HG03108 (cell line): ENCODE results near the gene CAP2.

Experiments used
- ATAC-seq: cut with Tn5 transposase; IDR thresholded peaks from one replicate; pipeline ENCODE4 v1.9.1; 2021; ENCODE audit warnings: moderate library complexity; ENCODE audit not compliant: unreplicated experiment

CAP2 gene

GRCh38 chr6:17472653-17473183 lies 79.3 kb downstream of the CAP2 start:
- ATAC-seq = no peak

GRCh38 chr6:17473554-17473953 lies 80.2 kb downstream of the CAP2 start:
- ATAC-seq = no peak

DNA sequence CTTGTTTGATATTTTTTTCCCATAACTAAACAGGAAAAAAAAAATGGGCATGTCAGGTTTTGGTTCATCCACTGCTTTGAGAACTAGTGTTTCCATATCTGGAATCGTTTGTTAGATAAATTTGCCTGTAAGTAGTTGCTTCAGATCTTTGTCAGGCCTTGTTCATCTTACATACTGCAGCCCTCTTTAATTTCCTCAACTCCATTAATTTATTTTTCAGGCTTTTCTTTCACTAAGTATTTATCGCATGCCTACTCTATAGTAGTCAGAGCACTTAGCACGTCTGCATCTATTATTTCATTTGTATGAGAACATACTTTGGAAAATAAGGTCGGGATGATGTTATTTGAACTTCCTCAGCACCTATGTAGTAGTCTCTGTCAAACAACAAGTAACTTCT lies 80.9 kb downstream of the CAP2 start:
- ATAC-seq = no peak

- ATAC-seq = no peak
Measured at GRCh38 chr6:17475606-17476244, 82.3 kb downstream of the CAP2 start.

DNA sequence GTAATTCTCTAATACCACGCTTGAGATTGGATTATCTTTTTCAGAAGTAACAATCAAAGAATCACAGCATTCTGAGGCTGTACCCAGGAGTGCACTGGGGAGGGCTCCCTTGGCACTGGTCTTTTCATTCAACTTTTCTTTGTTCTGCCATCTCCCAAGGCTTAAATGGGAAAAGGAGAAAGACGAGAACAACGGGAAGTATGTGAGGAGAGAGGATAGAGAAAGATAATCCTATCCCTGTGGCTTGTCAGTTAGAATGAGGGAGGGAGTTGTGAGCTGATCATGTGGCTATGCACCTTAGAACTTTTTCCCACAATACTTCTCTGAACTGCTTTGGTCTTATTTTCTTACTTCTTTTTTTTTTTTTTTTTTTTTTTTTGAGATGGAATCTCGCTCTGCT lies 83.1 kb downstream of the CAP2 start:
- no peak for ATAC-seq

- no peak for ATAC-seq
Measured at GRCh38 chr6:17477356-17477755, 84.0 kb downstream of the CAP2 start.

GRCh38 chr6:17478223-17478907 lies 85.0 kb downstream of the CAP2 start:
- ATAC-seq = no peak

DNA sequence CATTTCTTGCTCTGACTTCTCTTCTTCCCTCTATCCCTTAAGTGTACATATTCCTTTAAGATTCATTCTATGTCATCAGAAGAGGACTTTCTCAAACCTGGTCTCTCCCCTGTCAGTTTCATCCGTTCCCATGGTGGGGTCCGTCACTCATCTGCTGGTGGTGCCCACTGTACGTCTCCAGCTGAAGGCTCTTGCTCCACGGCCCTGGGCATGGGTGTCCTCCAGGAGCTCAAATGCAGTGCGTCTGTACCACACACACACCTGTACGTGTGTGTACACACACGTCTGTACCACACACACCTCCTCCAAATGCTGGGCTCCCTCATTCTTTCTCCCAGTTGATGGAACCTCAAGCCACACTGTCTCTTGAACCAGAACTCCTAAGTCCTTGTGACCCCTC lies 85.6 kb downstream of the CAP2 start:
- no peak for ATAC-seq

DNA sequence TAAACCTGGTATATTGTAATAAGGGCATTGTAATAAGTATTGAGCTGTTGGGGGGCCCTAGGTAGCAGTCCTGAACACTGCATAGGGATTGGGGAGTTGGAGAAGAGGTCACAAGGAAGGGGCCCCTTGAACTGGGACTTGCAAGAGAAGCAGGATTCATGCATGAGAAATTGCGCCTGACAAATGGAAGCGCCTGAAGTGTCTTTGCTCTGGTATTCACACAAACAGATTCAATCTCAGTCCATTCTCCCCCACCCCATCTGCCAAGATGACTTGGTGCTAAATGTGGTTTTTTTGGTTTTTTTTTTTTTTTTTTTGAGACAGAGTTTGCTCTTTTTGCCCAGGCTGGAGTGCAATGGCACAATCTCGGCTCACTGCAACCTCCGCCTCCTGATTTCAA lies 87.1 kb downstream of the CAP2 start:
- ATAC-seq = no peak

- ATAC-seq = no peak
Measured at GRCh38 chr6:17482711-17483110, 89.3 kb downstream of the CAP2 start.

DNA sequence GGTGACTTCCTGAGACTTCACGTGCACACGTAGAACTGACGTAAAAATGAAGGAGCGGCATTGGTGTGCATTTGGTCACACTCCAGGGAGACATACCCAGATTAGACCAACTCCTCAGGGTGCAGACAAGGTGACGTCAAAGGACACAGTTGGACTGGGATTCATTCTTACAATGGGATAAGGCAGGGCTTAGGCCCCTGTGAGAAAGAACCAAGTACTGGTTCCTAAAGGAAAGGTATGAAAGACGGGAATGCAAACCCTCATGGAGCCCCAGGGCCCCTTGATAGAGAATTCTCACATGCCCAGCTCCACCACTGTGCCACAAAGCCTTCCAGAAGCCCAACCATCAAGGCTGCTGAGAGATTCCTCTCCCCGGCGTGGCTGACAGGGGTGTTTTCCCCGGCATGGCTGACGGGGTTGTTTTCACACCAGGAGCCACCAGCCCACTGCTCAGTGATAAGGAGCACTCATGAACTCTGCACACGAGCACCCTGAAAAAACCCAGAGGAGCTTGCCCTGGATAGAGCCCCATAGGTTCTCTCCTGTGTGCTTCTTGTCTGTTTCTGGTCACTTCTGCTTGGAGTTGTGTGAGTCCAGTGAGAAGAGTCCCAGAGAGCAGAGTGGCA lies 90.1 kb downstream of the CAP2 start:
- no peak for ATAC-seq

DNA sequence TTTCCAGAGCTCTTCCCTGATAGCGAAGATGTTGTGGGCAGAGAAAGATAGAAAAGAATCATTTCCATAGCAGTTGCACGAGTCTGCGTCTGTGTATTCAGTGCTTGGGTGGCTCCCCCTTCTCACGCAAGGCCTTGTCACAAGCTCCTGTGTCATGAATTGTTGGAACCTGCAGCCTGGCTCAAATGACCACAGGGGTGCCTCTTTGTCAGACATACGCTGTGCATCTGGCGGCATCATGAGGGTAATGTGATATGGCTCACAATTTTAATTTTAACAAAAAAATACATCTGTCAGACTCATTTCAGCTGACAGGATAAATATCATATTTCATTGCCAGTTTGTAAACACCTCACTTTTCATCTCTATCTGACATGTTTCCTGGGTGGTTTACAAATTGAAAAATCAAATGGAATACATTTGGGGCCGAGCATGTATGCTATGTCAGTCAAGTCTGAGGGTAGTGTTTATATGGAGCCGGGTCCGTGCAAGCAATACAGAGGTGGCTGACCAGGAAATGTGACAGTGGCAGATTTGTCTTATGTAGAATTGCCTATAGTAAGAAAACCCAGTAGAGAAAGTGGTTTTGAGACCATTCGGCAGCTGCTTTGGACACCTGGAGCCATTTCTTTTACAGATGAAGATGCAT lies 90.9 kb downstream of the CAP2 start:
- ATAC-seq = no peak

- no peak for ATAC-seq
Measured at GRCh38 chr6:17485181-17485580, 91.8 kb downstream of the CAP2 start.

DNA sequence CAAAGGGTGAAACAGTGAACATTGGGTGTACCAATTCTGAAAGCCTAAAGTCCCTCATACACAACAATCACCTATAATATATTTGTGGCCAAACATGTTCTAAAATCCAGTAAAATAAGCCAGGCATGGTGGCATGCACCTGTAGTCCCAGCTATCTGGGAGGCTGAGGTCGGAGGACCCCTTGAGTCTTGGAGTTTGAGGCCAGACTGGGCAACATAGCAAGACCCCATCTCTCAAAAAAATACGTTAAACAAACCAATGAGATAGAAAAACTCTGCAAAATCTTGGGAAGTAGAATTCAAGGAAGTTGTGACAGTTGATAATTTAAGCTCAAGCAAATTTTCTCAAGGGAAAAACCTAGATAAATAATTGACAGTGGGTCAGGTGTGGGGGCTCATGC lies 92.6 kb downstream of the CAP2 start:
- no peak for ATAC-seq

DNA sequence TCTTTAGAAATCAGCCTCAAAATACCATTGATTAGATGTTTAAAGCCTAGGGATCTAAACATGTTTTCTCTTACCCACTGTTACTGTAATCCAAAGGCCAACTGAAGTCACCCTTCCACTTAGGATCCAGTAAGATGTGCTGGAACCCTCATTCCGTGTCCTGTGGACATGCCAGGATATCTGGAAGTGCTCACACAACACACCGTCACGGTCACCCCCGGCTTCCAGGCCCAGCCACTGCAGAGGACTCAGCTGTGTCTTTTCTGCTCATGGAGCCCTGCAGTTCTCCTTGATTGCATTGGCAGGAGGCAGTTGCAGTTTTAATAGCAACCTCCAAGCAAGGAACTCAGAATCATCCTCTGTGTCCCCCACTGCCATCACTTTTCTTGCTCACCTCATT lies 93.3 kb downstream of the CAP2 start:
- no peak for ATAC-seq

- no peak for ATAC-seq
Measured at GRCh38 chr6:17490724-17491123, 97.3 kb downstream of the CAP2 start.

GRCh38 chr6:17491416-17492142 lies 98.2 kb downstream of the CAP2 start:
- no peak for ATAC-seq

DNA sequence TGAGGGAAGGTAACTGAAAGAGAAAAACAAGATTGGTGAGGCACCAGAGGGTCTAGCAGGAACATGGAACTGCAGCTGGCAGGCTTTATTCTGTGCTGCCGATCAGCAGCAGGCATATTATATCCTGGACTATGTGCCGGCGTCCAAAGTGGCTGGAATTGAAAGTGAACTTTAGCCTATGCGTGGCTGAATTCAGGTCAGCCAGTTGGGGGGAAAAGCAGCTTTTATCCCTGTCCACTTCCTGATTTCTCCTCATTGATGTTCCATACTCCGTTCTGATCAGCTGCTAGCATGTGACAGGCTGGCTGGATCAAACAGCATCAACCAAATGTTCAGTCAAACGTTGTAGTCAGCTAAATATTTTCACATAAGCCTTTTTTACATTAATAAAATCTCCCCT lies 99.0 kb downstream of the CAP2 start:
- no peak for ATAC-seq

- no peak for ATAC-seq
Measured at GRCh38 chr6:17493286-17493685, 99.9 kb downstream of the CAP2 start.

GRCh38 chr6:17494177-17494576 lies 100.8 kb downstream of the CAP2 start:
- no peak for ATAC-seq

GRCh38 chr6:17494919-17495318 lies 101.5 kb downstream of the CAP2 start:
- ATAC-seq = no peak
